ENCODE data around the gene PRKG1. TPM values are rescaled to one million over a fixed set of nuclear protein-coding genes. Genes with fewer than 3 reads are reported as not detected.

The PRKG1 gene
- polyA plus RNA-seq, 2 donors = 0.84 to 0.87 TPM

GRCh38 chr10:51403521-51403920 is 329.2 kb downstream of the PRKG1 start:
- H3K36me3 ChIP-seq (ENCODE audit: control insufficient read depth in 2 of 2, insufficient read depth in 2 of 2, low read length in 1 of 2) = no peaks in the 10 kb centered on the region
- WGBS, 2 donors = 53 to 56% methylated on average over 1 of the region's 1 CpG
- H3K27me3 ChIP-seq (ENCODE audit: control insufficient read depth in 1 of 2, insufficient read depth in 2 of 2, low read length in 2 of 2) = no peaks in the 10 kb centered on the region
- no peaks in the 10 kb centered on the region for H3K4me1 ChIP-seq (ENCODE audit: control insufficient read depth in 2 of 2, insufficient read depth in 2 of 2, low read length in 1 of 2)
- H3K9me3 ChIP-seq (ENCODE audit: control insufficient read depth in 2 of 2, insufficient read depth in 1 of 2, low read depth in 1 of 2, low read length in 1 of 2) = no peaks in the 10 kb centered on the region
- no peak overlapping the region for H3K27ac ChIP-seq (ENCODE audit: low read depth in 2 of 2, low read length in 1 of 2)
- H3K4me3 ChIP-seq (ENCODE audit: low read depth in 1 of 2, low read length in 2 of 2) = no peak overlapping the region

GRCh38 chr10:51405580-51406351 is 331.5 kb downstream of the PRKG1 start:
- H3K27ac ChIP-seq (ENCODE audit: low read depth in 2 of 2, low read length in 1 of 2) = no peak overlapping the region
- no peak overlapping the region for H3K4me3 ChIP-seq (ENCODE audit: low read depth in 1 of 2, low read length in 2 of 2)
- 63% methylated on average over 10 of the region's 10 CpGs for WGBS, 2 donors

GRCh38 chr10:51406581-51406980 is 332.3 kb downstream of the PRKG1 start:
- no peaks in the 10 kb centered on the region for H3K9me3 ChIP-seq (ENCODE audit: control insufficient read depth in 2 of 2, insufficient read depth in 1 of 2, low read depth in 1 of 2, low read length in 1 of 2)
- H3K36me3 ChIP-seq (ENCODE audit: control insufficient read depth in 2 of 2, insufficient read depth in 2 of 2, low read length in 1 of 2) = no peaks in the 10 kb centered on the region
- H3K4me3 ChIP-seq (ENCODE audit: low read depth in 1 of 2, low read length in 2 of 2) = no peak overlapping the region
- H3K4me1 ChIP-seq (ENCODE audit: control insufficient read depth in 2 of 2, insufficient read depth in 2 of 2, low read length in 1 of 2) = no peaks in the 10 kb centered on the region
- no peak overlapping the region for H3K27ac ChIP-seq (ENCODE audit: low read depth in 2 of 2, low read length in 1 of 2)
- WGBS, 2 donors = 88 to 92% methylated on average over 6 of the region's 6 CpGs
- H3K27me3 ChIP-seq (ENCODE audit: control insufficient read depth in 1 of 2, insufficient read depth in 2 of 2, low read length in 2 of 2) = no peaks in the 10 kb centered on the region

More at GRCh38 chr10:51405580-51406351, 331.5 kb downstream of the PRKG1 start:
- Histone ChIP-seq H3K27me3 (ENCODE audit: control insufficient read depth in 1 of 2, insufficient read depth in 2 of 2, low read length in 2 of 2) (no peaks in the 10 kb centered on the region), H3K4me1 (ENCODE audit: control insufficient read depth in 2 of 2, insufficient read depth in 2 of 2, low read length in 1 of 2) (no peaks in the 10 kb centered on the region), H3K36me3 (ENCODE audit: control insufficient read depth in 2 of 2, insufficient read depth in 2 of 2, low read length in 1 of 2) (no peaks in the 10 kb centered on the region), H3K9me3 (ENCODE audit: control insufficient read depth in 2 of 2, insufficient read depth in 1 of 2, low read depth in 1 of 2, low read length in 1 of 2) (no peaks in the 10 kb centered on the region)

GRCh38 chr10:51416494-51416893 is 342.2 kb downstream of the PRKG1 start:
- WGBS, 2 donors = 75 to 78% methylated on average over 4 of the region's 4 CpGs
- H3K4me1 ChIP-seq (ENCODE audit: control insufficient read depth in 2 of 2, insufficient read depth in 2 of 2, low read length in 1 of 2) = peaks cover 0 to 3% of the 10 kb centered on the region in 2 donors
- no peaks in the 10 kb centered on the region for H3K36me3 ChIP-seq (ENCODE audit: control insufficient read depth in 2 of 2, insufficient read depth in 2 of 2, low read length in 1 of 2)
- no peaks in the 10 kb centered on the region for H3K9me3 ChIP-seq (ENCODE audit: control insufficient read depth in 2 of 2, insufficient read depth in 1 of 2, low read depth in 1 of 2, low read length in 1 of 2)
- no peak overlapping the region for H3K27ac ChIP-seq (ENCODE audit: low read depth in 2 of 2, low read length in 1 of 2)
- peaks cover 0 to 2% of the 10 kb centered on the region in 2 donors for H3K27me3 ChIP-seq (ENCODE audit: control insufficient read depth in 1 of 2, insufficient read depth in 2 of 2, low read length in 2 of 2)
- H3K4me3 ChIP-seq (ENCODE audit: low read depth in 1 of 2, low read length in 2 of 2) = no peak overlapping the region

- Histone ChIP-seq H3K27me3 (ENCODE audit: control insufficient read depth in 1 of 2, insufficient read depth in 2 of 2, low read length in 2 of 2) (peaks cover 0 to 2% of the 10 kb centered on the region in 2 donors), H3K4me1 (ENCODE audit: control insufficient read depth in 2 of 2, insufficient read depth in 2 of 2, low read length in 1 of 2) (peaks cover 0 to 2% of the 10 kb centered on the region in 2 donors), H3K4me3 (ENCODE audit: low read depth in 1 of 2, low read length in 2 of 2) (no peak overlapping the region), H3K36me3 (ENCODE audit: control insufficient read depth in 2 of 2, insufficient read depth in 2 of 2, low read length in 1 of 2) (no peaks in the 10 kb centered on the region), H3K9me3 (ENCODE audit: control insufficient read depth in 2 of 2, insufficient read depth in 1 of 2, low read depth in 1 of 2, low read length in 1 of 2) (no peaks in the 10 kb centered on the region), H3K27ac (ENCODE audit: low read depth in 2 of 2, low read length in 1 of 2) (no peak overlapping the region)
- 48 to 67% methylated on average over 3 of the region's 3 CpGs for WGBS, 2 donors
Observed at GRCh38 chr10:51419196-51420093, 345.2 kb downstream of the PRKG1 start.

- Histone ChIP-seq H3K4me3 (ENCODE audit: low read depth in 1 of 2, low read length in 2 of 2) (no peak overlapping the region), H3K36me3 (ENCODE audit: control insufficient read depth in 2 of 2, insufficient read depth in 2 of 2, low read length in 1 of 2) (no peaks in the 10 kb centered on the region), H3K4me1 (ENCODE audit: control insufficient read depth in 2 of 2, insufficient read depth in 2 of 2, low read length in 1 of 2) (peaks cover 0 to 2% of the 10 kb centered on the region in 2 donors), H3K27ac (ENCODE audit: low read depth in 2 of 2, low read length in 1 of 2) (no peak overlapping the region), H3K9me3 (ENCODE audit: control insufficient read depth in 2 of 2, insufficient read depth in 1 of 2, low read depth in 1 of 2, low read length in 1 of 2) (no peaks in the 10 kb centered on the region), H3K27me3 (ENCODE audit: control insufficient read depth in 1 of 2, insufficient read depth in 2 of 2, low read length in 2 of 2) (no peaks in the 10 kb centered on the region)
- whole genome bisulfite sequencing, 2 donors = 79 to 81% methylated on average over 1 of the region's 1 CpG
Observed at GRCh38 chr10:51421853-51422252, 347.6 kb downstream of the PRKG1 start.

GRCh38 chr10:51422311-51423120 is 348.2 kb downstream of the PRKG1 start:
- no peaks in the 10 kb centered on the region for H3K36me3 ChIP-seq (ENCODE audit: control insufficient read depth in 2 of 2, insufficient read depth in 2 of 2, low read length in 1 of 2)
- no peak overlapping the region for H3K4me3 ChIP-seq (ENCODE audit: low read depth in 1 of 2, low read length in 2 of 2)
- H3K9me3 ChIP-seq (ENCODE audit: control insufficient read depth in 2 of 2, insufficient read depth in 1 of 2, low read depth in 1 of 2, low read length in 1 of 2) = no peaks in the 10 kb centered on the region
- WGBS, 2 donors = 57 to 59% methylated on average over 6 of the region's 6 CpGs
- peaks cover 0 to 2% of the 10 kb centered on the region in 2 donors for H3K4me1 ChIP-seq (ENCODE audit: control insufficient read depth in 2 of 2, insufficient read depth in 2 of 2, low read length in 1 of 2)
- no peaks in the 10 kb centered on the region for H3K27me3 ChIP-seq (ENCODE audit: control insufficient read depth in 1 of 2, insufficient read depth in 2 of 2, low read length in 2 of 2)
- H3K27ac ChIP-seq (ENCODE audit: low read depth in 2 of 2, low read length in 1 of 2) = no peak overlapping the region

GRCh38 chr10:51423121-51423452 is 348.8 kb downstream of the PRKG1 start:
- Histone ChIP-seq H3K9me3 (ENCODE audit: control insufficient read depth in 2 of 2, insufficient read depth in 1 of 2, low read depth in 1 of 2, low read length in 1 of 2) (no peaks in the 10 kb centered on the region), H3K4me3 (ENCODE audit: low read depth in 1 of 2, low read length in 2 of 2) (no peak overlapping the region), H3K27ac (ENCODE audit: low read depth in 2 of 2, low read length in 1 of 2) (no peak overlapping the region), H3K4me1 (ENCODE audit: control insufficient read depth in 2 of 2, insufficient read depth in 2 of 2, low read length in 1 of 2) (peaks cover 0 to 2% of the 10 kb centered on the region in 2 donors), H3K36me3 (ENCODE audit: control insufficient read depth in 2 of 2, insufficient read depth in 2 of 2, low read length in 1 of 2) (no peaks in the 10 kb centered on the region), H3K27me3 (ENCODE audit: control insufficient read depth in 1 of 2, insufficient read depth in 2 of 2, low read length in 2 of 2) (no peaks in the 10 kb centered on the region)
- 58 to 64% methylated on average over 4 of the region's 4 CpGs for WGBS, 2 donors

- Histone ChIP-seq H3K4me1 (ENCODE audit: control insufficient read depth in 2 of 2, insufficient read depth in 2 of 2, low read length in 1 of 2) (peaks cover 0 to 2% of the 10 kb centered on the region in 2 donors), H3K27me3 (ENCODE audit: control insufficient read depth in 1 of 2, insufficient read depth in 2 of 2, low read length in 2 of 2) (no peaks in the 10 kb centered on the region), H3K4me3 (ENCODE audit: low read depth in 1 of 2, low read length in 2 of 2) (no peak overlapping the region), H3K9me3 (ENCODE audit: control insufficient read depth in 2 of 2, insufficient read depth in 1 of 2, low read depth in 1 of 2, low read length in 1 of 2) (no peaks in the 10 kb centered on the region), H3K36me3 (ENCODE audit: control insufficient read depth in 2 of 2, insufficient read depth in 2 of 2, low read length in 1 of 2) (no peaks in the 10 kb centered on the region), H3K27ac (ENCODE audit: low read depth in 2 of 2, low read length in 1 of 2) (no peak overlapping the region)
- 52 to 62% methylated on average over 3 of the region's 3 CpGs for WGBS, 2 donors
Observed at GRCh38 chr10:51425431-51425830, 351.1 kb downstream of the PRKG1 start.

Measured in esophagus (tissue), 2 donors.